ENCODE results near the gene COTL1.
"Not testable (repeated sequence)": the region's sequence is repeated elsewhere in the genome, so short reads cannot be mapped to it uniquely, and the experiment has no call there.

COTL1 gene

GRCh38 chr16:84563786-84564420, 54.0 kb downstream of the COTL1 start:
- H3K4me3 ChIP-seq (ENCODE audit: control insufficient read depth, low read depth, low read length): no peak overlapping the region
- DNase-seq (ENCODE audit: low read depth): no peak
- TF ChIP-seq, protein P1, sequence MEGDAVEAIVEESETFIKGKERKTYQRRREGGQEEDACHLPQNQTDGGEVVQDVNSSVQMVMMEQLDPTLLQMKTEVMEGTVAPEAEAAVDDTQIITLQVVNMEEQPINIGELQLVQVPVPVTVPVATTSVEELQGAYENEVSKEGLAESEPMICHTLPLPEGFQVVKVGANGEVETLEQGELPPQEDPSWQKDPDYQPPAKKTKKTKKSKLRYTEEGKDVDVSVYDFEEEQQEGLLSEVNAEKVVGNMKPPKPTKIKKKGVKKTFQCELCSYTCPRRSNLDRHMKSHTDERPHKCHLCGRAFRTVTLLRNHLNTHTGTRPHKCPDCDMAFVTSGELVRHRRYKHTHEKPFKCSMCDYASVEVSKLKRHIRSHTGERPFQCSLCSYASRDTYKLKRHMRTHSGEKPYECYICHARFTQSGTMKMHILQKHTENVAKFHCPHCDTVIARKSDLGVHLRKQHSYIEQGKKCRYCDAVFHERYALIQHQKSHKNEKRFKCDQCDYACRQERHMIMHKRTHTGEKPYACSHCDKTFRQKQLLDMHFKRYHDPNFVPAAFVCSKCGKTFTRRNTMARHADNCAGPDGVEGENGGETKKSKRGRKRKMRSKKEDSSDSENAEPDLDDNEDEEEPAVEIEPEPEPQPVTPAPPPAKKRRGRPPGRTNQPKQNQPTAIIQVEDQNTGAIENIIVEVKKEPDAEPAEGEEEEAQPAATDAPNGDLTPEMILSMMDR (IDR thresholded peaks at IDR 0.05; ENCODE audit: control insufficient read depth, insufficient read depth, low read depth, low read length, missing control alignments): no peak

GRCh38 chr16:84563064-84563715, 54.7 kb downstream of the COTL1 start:
- TF ChIP-seq, protein P1 (IDR thresholded peaks at IDR 0.05; ENCODE audit: control insufficient read depth, insufficient read depth, low read depth, low read length, missing control alignments): no peak
- no peak for DNase-seq (ENCODE audit: low read depth)
- H3K4me3 ChIP-seq (ENCODE audit: control insufficient read depth, low read depth, low read length): no peak overlapping the region

GRCh38 chr16:84562174-84562815, 55.6 kb downstream of the COTL1 start:
- no peak overlapping the region for H3K4me3 ChIP-seq (ENCODE audit: control insufficient read depth, low read depth, low read length)
- TF ChIP-seq, protein P1 (IDR thresholded peaks at IDR 0.05; ENCODE audit: control insufficient read depth, insufficient read depth, low read depth, low read length, missing control alignments): no peak
- no peak for DNase-seq (ENCODE audit: low read depth)

GRCh38 chr16:84561291-84561690, 56.6 kb downstream of the COTL1 start:
- no peak for DNase-seq (ENCODE audit: low read depth)
- H3K4me3 ChIP-seq (ENCODE audit: control insufficient read depth, low read depth, low read length): no peak overlapping the region
- TF ChIP-seq, protein P1 (IDR thresholded peaks at IDR 0.05; ENCODE audit: control insufficient read depth, insufficient read depth, low read depth, low read length, missing control alignments): no peak

DNA sequence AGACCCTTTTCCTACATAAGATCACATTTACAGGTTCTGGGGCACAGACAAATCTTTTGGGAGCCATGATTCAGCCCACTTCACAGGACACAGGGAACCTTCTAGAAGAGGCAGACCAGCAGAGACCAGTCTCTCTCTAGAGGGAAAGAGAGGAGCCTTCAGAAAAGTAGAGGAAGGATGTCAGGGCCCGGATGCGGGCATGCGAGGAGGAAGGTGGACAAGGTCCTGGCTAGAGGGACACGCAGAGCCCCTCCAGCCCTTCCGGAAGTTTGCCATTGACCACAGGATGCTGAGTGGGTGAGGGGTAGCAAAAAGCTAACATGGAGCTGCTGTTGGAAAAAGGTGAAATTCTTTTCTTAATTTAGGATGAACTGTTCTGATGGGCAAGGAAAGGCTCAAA, 57.6 kb downstream of the COTL1 start:
- TF ChIP-seq, protein P1 (IDR thresholded peaks at IDR 0.05; ENCODE audit: control insufficient read depth, insufficient read depth, low read depth, low read length, missing control alignments): no peak
- no peak for DNase-seq (ENCODE audit: low read depth)
- no peak overlapping the region for H3K4me3 ChIP-seq (ENCODE audit: control insufficient read depth, low read depth, low read length)

GRCh38 chr16:84559311-84559932, 58.5 kb downstream of the COTL1 start:
- TF ChIP-seq, protein P1 (IDR thresholded peaks at IDR 0.05; ENCODE audit: control insufficient read depth, insufficient read depth, low read depth, low read length, missing control alignments): no peak
- no peak for DNase-seq (ENCODE audit: low read depth)

DNA sequence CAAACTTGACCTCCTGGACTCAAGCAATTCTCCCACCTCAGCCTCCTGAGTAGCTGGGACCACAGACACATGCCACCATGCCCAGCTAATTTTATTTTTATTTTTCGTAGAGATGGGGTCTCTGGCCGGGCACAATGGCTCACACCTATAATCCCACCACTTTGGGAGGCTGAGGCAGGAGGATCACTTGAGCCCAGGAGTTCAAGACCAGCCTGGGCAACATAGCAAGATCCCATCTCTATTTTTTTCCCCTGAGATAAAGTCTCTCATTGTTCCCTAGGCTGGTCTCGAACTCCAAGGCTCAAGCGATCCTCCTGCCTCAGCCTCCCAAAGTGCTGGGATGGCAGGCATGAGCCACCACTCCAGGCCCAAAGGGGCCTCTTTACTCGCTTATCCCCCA, 59.0 kb downstream of the COTL1 start:
- DNase-seq (ENCODE audit: low read depth); H3K4me3 ChIP-seq (ENCODE audit: control insufficient read depth, low read depth, low read length): not testable (repeated sequence)

More at GRCh38 chr16:84559311-84559932, 58.5 kb downstream of the COTL1 start:
- no peak overlapping the region for H3K4me3 ChIP-seq (ENCODE audit: control insufficient read depth, low read depth, low read length)
